ENCODE measurements around the gene HMGCS1.
"Not testable (repeated sequence)": the region's sequence is repeated elsewhere in the genome, so short reads cannot be mapped to it uniquely, and the experiment has no call there.

The HMGCS1 gene

GRCh38 chr5:43348207-43348606 lies 35.0 kb upstream of the HMGCS1 start:
- TF ChIP-seq, protein P1, sequence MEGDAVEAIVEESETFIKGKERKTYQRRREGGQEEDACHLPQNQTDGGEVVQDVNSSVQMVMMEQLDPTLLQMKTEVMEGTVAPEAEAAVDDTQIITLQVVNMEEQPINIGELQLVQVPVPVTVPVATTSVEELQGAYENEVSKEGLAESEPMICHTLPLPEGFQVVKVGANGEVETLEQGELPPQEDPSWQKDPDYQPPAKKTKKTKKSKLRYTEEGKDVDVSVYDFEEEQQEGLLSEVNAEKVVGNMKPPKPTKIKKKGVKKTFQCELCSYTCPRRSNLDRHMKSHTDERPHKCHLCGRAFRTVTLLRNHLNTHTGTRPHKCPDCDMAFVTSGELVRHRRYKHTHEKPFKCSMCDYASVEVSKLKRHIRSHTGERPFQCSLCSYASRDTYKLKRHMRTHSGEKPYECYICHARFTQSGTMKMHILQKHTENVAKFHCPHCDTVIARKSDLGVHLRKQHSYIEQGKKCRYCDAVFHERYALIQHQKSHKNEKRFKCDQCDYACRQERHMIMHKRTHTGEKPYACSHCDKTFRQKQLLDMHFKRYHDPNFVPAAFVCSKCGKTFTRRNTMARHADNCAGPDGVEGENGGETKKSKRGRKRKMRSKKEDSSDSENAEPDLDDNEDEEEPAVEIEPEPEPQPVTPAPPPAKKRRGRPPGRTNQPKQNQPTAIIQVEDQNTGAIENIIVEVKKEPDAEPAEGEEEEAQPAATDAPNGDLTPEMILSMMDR (IDR thresholded peaks at IDR 0.05; ENCODE audit: poor library complexity, severe bottlenecking) = no peak
- H3K27ac ChIP-seq (ENCODE audit: poor library complexity, severe bottlenecking) = no peak overlapping the region
- no peak for ATAC-seq (ENCODE audit: low read depth)

DNA sequence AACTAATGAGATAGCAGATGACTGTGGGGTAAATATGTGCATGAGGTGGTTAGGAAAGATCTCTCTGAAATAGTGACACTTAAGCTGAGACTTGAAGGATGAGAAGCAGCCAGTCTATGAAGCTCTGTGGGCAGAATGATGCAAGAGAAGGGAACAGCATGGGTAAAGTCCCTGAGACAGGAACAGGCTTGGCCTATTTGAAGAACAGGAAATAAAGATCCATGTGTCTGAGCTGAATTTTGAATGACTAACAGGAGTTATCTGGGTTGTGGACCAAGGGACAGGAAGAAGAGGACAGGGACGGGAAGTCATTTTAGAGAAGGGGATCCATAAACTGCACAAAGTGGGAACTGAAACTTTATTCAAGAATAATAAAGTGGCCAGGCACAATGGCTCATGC lies 25.6 kb upstream of the HMGCS1 start:
- TF ChIP-seq, protein P1 (IDR thresholded peaks at IDR 0.05; ENCODE audit: poor library complexity, severe bottlenecking) = no peak
- Histone ChIP-seq H3K27ac (ENCODE audit: poor library complexity, severe bottlenecking) (no peak overlapping the region), H3K4me1 (ENCODE audit: insufficient read depth, poor library complexity, severe bottlenecking) (no peaks in the 10 kb centered on the region), H3K9me3 (ENCODE audit: severe bottlenecking) (peaks cover 17% of the 10 kb centered on the region), H3K36me3 (ENCODE audit: low read depth) (no peaks in the 10 kb centered on the region), H3K4me3 (ENCODE audit: severe bottlenecking) (no peak overlapping the region), H3K27me3 (ENCODE audit: insufficient read depth, poor library complexity, severe bottlenecking) (no peaks in the 10 kb centered on the region)
- no peak for DNase-seq (ENCODE audit: low spot score)
- ATAC-seq (ENCODE audit: low read depth) = no peak

More at GRCh38 chr5:43348207-43348606, 35.0 kb upstream of the HMGCS1 start:
- H3K4me3 ChIP-seq (ENCODE audit: severe bottlenecking) = no peak overlapping the region
- no peak for DNase-seq (ENCODE audit: low spot score)
- no peaks in the 10 kb centered on the region for H3K36me3 ChIP-seq (ENCODE audit: low read depth)
- H3K9me3 ChIP-seq (ENCODE audit: severe bottlenecking) = no peaks in the 10 kb centered on the region
- no peaks in the 10 kb centered on the region for H3K27me3 ChIP-seq (ENCODE audit: insufficient read depth, poor library complexity, severe bottlenecking)
- no peaks in the 10 kb centered on the region for H3K4me1 ChIP-seq (ENCODE audit: insufficient read depth, poor library complexity, severe bottlenecking)

DNA sequence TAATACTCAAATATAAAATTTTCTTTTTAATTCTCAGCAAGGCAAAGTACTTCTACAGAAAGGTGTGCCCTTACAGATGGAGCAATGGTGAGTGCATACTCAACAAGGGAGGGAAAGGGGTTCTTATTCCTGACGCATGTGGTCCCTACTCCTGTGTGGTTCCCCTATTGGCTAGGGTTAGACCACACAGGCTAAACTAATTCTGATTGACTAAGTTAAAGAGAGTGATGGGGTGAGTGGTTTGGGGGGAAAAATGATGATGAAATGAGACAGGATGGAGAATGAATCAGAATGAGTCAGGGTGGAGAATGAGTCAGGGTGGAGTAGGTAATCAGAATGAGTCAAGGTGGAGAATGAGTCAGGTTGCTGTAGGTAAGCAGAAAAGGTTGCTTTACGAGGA lies 22.9 kb upstream of the HMGCS1 start:
- TF ChIP-seq, protein P1 (IDR thresholded peaks at IDR 0.05; ENCODE audit: poor library complexity, severe bottlenecking) = no peak
- ATAC-seq (ENCODE audit: low read depth) (peak; percentile 50), DNase-seq (ENCODE audit: low spot score) (no peak)
- Histone ChIP-seq H3K27ac (ENCODE audit: poor library complexity, severe bottlenecking) (peak overlapping the region; percentile 17), H3K27me3 (ENCODE audit: insufficient read depth, poor library complexity, severe bottlenecking) (no peaks in the 10 kb centered on the region), H3K4me1 (ENCODE audit: insufficient read depth, poor library complexity, severe bottlenecking) (no peaks in the 10 kb centered on the region), H3K4me3 (ENCODE audit: severe bottlenecking) (no peak overlapping the region), H3K36me3 (ENCODE audit: low read depth) (no peaks in the 10 kb centered on the region), H3K9me3 (ENCODE audit: severe bottlenecking) (peaks cover 17% of the 10 kb centered on the region)

DNA sequence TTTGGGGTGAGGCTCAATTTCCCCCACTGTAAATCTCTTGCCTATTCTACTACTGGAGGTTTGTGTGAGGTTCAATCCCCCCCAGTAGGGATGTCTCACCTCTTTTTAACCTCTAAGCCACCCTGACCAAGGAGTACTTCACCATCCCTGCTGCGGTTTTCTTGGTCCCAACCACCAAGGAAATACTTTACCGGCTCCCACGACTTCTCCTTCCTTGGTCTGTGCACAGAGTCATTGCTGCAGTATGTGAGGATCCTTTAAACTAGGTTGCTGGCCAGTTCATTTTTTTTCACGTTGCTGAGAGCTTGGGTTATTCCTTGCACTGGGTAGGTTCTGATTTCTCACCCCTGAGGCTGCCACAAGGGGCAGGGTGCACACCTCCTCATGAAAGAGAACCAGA lies 22.5 kb upstream of the HMGCS1 start:
- Histone ChIP-seq H3K27me3 (ENCODE audit: insufficient read depth, poor library complexity, severe bottlenecking) (no peaks in the 10 kb centered on the region), H3K9me3 (ENCODE audit: severe bottlenecking) (peaks cover 17% of the 10 kb centered on the region)
- DNase-seq (ENCODE audit: low spot score) = no peak

DNA sequence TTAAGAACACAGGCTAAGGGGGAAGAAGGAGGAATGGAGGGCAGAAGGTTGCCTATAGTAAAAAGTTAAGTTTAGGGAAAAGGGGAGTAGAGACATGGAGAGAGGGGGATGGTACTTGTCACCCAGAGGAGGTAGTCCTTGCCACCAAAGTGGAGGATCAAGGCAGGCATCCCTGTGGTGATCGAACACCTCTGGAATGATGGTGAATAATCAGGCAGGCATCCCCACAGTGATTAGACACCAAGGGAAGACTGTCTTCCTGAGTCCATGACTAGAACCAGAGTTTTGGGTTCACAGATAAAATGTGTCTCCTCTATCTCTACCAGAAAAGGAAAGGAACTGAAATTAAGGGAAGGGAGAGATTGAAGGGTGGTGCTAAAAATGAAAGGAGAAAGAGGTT lies 19.2 kb upstream of the HMGCS1 start:
- no peak for ATAC-seq (ENCODE audit: low read depth)
- Histone ChIP-seq H3K9me3 (ENCODE audit: severe bottlenecking) (peaks cover 17% of the 10 kb centered on the region), H3K27ac (ENCODE audit: poor library complexity, severe bottlenecking) (no peak overlapping the region), H3K27me3 (ENCODE audit: insufficient read depth, poor library complexity, severe bottlenecking) (no peaks in the 10 kb centered on the region), H3K4me3 (ENCODE audit: severe bottlenecking) (no peak overlapping the region), H3K36me3 (ENCODE audit: low read depth) (no peaks in the 10 kb centered on the region), H3K4me1 (ENCODE audit: insufficient read depth, poor library complexity, severe bottlenecking) (no peaks in the 10 kb centered on the region)
- TF ChIP-seq, protein P1 (IDR thresholded peaks at IDR 0.05; ENCODE audit: poor library complexity, severe bottlenecking) = no peak
- no peak for DNase-seq (ENCODE audit: low spot score)

More for the DNA sequence above, 22.5 kb upstream of the HMGCS1 start:
- H3K4me1 ChIP-seq (ENCODE audit: insufficient read depth, poor library complexity, severe bottlenecking) = no peaks in the 10 kb centered on the region
- ATAC-seq (ENCODE audit: low read depth) = no peak
- H3K4me3 ChIP-seq (ENCODE audit: severe bottlenecking) = no peak overlapping the region
- TF ChIP-seq, protein P1 (IDR thresholded peaks at IDR 0.05; ENCODE audit: poor library complexity, severe bottlenecking) = no peak
- H3K36me3 ChIP-seq (ENCODE audit: low read depth) = no peaks in the 10 kb centered on the region
- H3K27ac ChIP-seq (ENCODE audit: poor library complexity, severe bottlenecking) = peak overlapping the region; percentile 17

DNA sequence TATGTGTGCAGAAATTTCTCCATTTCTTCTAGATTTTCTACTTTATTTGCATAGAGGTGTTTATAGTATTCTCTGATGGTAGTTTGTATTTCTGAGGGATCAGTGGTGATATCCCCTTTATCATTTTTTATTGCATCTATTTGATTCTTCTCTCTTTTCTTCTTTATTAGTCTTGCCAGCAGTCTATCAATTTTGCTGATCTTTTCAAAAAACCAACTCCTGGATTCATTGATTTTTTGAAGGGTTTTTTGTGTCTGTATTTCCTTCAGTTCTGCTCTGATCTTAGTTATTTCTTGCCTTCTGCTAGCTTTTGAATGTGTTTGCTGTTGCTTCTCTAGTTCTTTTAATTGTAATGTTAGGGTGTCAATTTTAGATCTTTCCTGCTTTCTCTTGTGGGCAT lies 12.4 kb upstream of the HMGCS1 start:
- H3K27me3 ChIP-seq (ENCODE audit: insufficient read depth, poor library complexity, severe bottlenecking); H3K4me3 ChIP-seq (ENCODE audit: severe bottlenecking); ATAC-seq (ENCODE audit: low read depth); H3K27ac ChIP-seq (ENCODE audit: poor library complexity, severe bottlenecking); H3K36me3 ChIP-seq (ENCODE audit: low read depth); DNase-seq (ENCODE audit: low spot score); H3K4me1 ChIP-seq (ENCODE audit: insufficient read depth, poor library complexity, severe bottlenecking); H3K9me3 ChIP-seq (ENCODE audit: severe bottlenecking): not testable (repeated sequence)

DNA sequence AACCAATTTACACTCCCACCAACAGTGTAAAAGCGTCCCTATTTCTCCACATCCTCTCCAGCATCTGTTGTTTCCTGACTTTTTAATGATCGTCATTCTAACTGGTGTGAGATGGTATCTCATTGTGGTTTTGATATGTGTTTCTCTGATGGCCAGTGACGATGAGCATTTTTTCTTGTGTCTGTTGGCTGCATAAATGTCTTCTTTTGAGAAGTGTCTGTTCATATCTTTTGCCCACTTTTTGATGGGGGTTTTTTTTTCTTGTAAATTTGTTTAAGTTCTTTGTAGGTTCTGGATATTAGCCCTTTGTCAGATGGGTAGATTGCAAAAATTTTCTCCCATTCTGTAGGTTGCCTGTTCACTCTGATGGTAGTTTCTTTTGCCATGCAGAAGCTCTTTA lies 10.3 kb upstream of the HMGCS1 start:
- not testable (repeated sequence) for H3K36me3 ChIP-seq (ENCODE audit: low read depth); H3K27me3 ChIP-seq (ENCODE audit: insufficient read depth, poor library complexity, severe bottlenecking); H3K9me3 ChIP-seq (ENCODE audit: severe bottlenecking); H3K4me1 ChIP-seq (ENCODE audit: insufficient read depth, poor library complexity, severe bottlenecking); ATAC-seq (ENCODE audit: low read depth); DNase-seq (ENCODE audit: low spot score); H3K27ac ChIP-seq (ENCODE audit: poor library complexity, severe bottlenecking); H3K4me3 ChIP-seq (ENCODE audit: severe bottlenecking)
